Fibroblast of the conjunctiva (primary cell): Measurements from ENCODE around the gene PLGRKT.
"Not testable (repeated sequence)": the region's sequence is repeated elsewhere in the genome, so short reads cannot be mapped to it uniquely, and the experiment has no call there.

Experiments used
- DNase-seq: peaks from one replicate; pipeline ENCODE4 v3.0.0-alpha.2; 2010; ENCODE audit warnings: low read depth

The PLGRKT gene

DNA sequence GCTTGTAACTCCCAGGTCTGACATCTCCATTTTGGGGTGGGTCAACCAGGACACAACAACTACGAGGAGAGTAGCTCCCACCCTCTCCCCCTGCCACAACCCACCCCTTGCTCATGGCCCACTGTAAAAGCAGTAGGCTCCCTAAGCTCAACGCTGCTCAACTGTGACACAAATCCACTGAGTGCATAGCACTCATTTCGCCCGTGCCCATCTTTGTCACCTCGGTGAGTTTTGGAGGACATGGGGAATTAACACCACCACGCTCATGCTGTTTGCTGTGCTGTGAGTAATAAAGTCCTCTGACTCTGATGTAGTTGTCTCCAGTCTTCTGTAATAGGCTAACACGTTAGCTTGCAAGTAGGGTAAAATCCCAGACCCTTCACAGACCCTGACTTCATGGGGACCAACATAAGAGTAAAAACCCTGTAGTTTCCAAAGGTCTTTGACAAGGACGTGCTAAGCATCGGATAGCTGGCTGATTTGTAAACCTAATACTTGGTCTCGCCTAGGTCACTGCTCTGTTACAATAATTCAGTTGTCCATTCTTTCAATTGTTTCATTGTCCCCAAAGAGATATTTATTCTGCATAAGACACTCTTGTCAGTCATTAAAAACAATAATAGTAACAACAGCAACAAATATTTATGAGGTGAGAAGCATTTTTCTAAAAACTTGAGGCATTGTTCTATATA, 7.7 kb downstream of the PLGRKT start:
- no peak for DNase-seq

DNA sequence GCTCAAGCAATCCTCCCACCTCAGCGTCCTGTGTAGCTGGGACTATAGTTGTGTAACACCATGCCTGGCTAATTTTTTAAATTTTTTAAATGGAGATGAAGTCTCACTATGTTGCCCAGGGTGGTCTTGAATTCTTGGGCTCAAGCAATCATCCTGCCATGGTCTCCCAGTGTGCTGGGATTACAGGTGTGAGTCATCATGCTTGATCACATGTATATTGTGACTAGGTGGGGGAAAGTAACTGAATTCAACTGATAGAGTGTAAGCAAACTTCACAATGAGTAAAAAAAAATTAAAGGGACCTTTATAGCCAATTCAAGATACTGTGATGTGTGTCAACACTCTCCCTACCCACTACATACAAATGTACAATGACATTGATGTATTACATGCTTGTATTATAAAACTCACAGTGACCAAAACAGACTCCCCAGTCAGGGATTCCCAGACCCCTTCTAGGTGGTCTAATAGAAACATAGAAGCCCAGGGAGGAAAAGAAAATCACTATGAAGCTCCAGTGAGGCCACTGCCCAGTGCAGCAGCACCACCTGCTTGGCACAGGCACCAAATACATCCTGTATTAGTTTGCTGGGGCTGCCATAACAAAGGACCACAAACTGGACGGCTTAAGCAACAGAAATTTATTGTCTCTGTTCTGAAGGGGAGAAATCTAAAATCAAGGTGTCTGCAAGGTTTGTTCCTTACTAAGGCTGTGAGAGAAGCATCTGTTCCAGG, 8.8 kb downstream of the PLGRKT start:
- DNase-seq = no peak

DNA sequence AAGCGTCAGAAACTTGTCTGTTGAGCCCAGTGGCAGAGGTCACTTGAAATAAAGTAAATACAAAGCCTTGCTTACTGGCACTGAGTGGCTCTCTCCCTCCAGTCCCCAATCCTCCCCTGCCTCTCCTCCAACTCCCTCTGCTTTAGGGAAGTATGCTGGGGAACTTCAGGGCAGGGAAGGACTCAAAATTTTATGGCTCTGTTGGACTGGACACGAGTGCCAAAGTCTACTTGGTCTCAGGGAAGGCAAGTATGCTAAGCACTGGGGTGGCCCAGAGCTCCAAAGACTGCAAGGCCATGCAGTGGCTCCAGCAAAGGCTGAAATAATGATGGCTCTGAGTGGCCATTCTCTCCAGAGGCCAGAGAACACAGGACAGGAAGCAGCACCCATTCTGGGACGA, 9.6 kb downstream of the PLGRKT start:
- DNase-seq = no peak

- DNase-seq = no peak
These were observed 10.7 kb downstream of the PLGRKT start for GRCh38 chr9:5427005-5427404.

DNA sequence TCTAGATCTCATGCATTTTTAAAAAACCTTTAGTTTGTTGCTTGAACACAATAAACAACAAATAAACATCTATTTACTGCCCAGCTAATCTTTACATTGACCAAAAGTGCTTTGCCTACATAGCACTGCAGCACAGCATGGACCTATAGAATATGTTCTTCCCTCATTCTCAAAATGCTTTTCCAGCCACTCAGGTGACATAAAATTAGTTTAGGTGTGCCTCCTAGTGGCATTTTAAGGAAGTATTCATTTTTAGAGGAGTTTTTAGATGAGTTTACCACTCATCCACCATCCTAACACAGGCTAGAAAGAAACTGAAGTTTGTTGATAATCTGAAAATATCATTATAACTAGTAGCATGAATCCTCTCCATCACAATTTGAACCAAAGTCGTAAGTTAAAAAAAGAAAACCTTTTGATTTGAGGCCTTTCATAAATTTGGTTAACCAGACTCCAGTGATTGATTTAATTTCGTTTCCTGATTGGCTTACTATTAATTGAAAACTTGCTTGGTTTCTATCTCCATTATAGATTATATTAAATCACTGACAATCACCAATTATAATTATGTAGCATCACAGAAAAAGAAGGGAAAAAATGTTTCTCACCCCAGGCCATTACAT, 12.6 kb downstream of the PLGRKT start:
- no peak for DNase-seq

- DNase-seq = no peak
These were observed 15.4 kb downstream of the PLGRKT start for GRCh38 chr9:5422276-5422675.

DNA sequence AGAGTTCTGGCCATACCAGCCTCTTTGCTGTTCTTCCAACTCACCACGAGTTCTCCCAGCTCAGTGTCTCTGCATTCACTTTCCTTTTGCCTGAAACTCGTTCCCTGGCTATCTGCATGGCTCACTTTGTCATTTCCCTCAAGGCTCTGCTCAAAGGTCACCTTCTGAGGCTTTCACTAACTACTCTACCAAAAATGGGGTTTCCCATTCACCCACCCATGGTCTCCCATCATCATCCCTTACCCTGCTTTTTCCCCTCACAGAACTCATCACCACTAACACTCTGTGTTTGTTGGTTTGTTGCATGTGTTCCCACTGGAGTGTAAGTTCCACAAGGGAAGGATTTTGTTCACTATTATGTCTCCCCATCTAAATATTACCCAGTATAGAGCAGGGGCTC, 16.6 kb downstream of the PLGRKT start:
- no peak for DNase-seq

DNA sequence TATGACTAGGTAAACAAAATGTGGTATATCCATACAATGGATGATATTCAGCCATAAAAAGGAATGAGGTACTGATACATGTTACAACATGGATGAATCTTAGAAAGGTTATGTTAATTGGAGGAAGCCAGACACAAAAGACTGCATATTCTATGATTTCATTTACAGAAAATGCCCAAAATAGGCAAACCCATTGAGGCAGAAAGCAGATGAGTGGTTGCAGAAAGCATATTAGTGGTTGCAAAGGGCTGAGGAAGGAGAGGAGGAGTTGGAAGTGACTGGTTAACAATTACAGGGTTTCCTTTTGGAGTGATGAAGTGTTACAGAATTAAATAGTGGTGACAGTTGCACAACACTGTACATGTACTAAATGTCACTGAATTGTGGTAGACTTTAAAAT, 17.7 kb downstream of the PLGRKT start:
- no peak for DNase-seq

DNA sequence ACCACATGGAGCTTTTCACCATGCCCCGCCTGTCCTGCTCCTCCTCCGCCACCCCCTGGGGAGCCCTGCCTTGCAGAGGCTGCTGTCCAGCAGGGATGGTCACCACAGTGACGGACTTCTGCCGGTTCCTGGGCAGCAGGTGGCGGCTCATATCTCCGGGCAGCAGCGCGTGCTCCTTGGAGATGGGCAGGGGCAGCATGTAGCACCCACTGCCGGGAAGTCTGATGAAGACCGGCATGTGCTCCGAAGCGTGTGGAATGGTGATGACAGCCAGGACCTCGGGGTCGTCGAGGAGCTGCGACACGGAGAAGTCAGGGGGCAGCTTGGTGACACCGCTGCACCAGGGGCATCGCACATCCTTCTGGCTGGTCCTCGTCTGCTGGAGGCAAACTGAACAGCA, 19.2 kb downstream of the PLGRKT start:
- no peak for DNase-seq

DNA sequence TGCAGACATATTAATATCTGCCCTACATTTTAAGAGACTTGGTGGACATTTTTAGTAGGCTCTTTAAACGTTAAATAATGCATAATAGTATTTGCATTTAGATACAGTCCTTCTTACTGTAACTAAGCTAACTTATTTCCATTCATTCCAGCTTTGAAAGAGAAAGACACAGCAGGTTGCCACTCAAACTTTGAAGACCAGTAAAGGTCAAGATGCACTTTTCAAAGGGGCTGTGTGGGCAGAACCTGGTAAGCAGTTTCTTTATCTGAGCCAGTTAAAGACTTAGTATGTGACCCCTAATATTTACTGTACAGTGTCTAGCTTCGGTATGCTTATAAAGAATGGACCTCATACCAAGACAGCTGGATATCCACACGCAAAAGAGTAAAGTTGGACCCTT, 20.8 kb downstream of the PLGRKT start:
- no peak for DNase-seq

DNA sequence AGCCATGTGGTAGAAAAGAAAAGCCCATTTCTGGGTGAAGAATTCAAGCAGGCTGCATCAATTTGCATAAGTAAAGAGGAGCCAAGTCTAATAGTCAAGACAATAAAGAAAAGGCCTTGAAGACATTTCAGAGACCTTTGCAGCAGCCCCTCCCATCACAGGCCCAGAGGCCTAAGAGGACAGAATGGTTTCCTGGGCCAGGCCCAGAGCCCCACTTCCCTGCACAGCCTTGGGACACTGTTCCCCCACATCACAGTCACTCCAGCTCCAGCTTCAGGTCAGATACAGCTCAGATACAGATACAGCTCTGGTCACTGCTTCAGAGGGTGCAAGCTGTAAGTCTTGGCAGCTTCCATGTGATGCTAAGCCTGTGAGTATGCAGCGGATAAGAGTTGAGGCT, 29.1 kb downstream of the PLGRKT start:
- DNase-seq = no peak

- no peak for DNase-seq
These were observed 35.5 kb downstream of the PLGRKT start for GRCh38 chr9:5402217-5402616.

DNA sequence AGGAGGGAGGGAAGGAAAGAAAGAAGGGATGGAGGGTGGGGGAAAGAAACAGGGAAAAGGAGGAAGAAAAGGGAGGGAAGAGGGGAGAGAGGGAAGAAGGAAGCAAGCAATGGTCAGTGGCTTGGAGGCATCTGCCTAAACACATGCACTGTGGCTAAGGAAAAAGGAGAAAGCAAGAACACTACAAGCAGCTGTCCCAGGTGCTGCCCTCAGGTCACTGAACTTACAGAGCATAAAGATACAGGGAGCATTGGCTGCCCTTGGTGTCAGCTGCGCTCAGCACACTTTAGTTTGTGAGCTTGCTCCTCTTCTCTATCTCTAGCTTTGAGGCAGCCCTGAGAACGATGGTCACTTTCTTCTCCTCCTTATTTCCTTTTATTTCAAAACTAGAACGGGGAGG, 40.2 kb downstream of the PLGRKT start:
- DNase-seq = not testable (repeated sequence)

GRCh38 chr9:5395428-5395827, 42.3 kb downstream of the PLGRKT start:
- DNase-seq = no peak

DNA sequence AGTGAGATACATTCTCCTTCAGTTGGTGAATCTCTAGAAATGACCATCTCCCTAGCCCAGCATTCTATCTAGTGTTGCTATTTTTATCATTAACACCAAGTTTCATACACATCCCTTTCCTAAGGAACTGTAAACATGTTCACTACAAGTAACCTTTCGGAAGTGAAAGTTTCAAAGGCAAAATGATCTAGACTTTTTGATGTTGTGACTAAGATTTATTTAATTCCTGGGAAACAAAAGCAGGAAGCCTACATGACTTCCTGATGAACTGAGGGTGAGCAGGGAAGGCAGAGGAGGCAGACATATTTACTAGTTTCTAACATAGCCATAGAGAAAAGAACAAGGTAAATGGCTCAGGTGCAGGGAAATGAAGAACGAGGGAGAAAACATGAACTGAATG, 43.7 kb downstream of the PLGRKT start:
- not testable (repeated sequence) for DNase-seq

DNA sequence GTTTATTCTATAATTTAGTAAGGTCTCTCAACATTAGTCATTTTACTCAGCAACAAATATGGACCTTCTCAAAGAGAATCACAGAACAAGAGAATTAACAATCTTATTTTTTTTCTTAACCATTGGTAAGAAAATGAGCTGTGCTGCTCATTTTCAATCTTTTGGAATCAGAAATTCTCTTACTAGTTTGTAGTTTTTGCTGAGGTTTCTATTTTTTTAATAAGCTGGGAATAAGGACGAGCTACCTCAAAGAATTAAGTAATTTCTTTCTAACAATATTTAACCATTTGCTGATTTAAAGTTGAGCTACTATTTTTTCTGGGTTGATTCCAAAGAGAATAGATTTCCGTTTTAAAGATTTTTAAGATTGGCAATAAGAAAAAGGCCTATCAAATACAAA, 44.2 kb downstream of the PLGRKT start:
- DNase-seq = no peak

GRCh38 chr9:5392285-5392684, 45.4 kb downstream of the PLGRKT start:
- DNase-seq = no peak

DNA sequence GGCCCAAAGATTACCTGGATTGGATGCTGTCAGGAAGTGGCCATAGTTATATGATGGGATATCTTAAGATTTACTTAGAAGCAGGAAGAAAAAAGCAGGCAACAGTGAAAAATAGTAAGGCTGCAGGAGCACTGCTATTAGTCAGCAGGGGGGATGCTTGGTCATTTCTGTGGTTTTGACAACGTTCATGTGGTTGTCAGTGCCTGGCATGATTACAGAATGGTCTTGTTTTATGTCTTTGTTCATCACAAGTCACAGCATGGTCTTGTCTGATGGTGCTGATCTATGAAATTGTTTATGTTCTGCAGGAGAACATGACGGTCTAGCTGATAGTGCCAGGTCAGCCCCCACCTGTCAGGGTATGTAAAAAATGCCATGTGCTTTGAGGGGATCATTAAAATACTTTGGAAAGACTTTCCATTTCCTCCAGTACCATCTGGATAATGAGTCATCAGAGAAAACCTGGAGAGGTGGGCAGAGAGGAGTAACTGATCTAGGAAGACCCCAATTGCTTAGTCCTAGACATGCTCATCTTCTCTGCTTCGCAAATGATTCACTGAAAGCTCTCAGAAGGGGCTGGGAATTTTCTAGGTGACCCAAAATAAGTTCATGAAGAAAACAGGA, 48.5 kb downstream of the PLGRKT start:
- peak; percentile 16 for DNase-seq

- no peak for DNase-seq
These were observed 49.5 kb downstream of the PLGRKT start for GRCh38 chr9:5388026-5388819.

DNA sequence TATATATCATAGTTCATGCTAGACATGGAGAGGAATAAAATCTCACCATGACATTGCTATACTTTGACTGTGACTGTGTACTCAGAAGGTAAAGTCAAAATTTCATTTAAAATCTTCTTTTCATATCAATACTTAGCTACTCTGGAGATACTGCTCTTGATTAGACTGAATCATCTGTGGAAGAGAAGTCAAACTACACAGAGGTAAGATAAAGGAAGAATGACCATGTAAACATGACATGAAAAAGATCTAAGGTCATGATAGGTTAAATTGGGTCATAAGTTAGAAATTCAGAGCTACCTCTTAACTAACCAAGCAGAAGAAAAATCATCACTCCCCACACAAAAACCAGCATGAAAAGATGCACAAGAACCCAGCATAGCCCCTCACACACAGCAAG, 53.3 kb downstream of the PLGRKT start:
- no peak for DNase-seq

DNA sequence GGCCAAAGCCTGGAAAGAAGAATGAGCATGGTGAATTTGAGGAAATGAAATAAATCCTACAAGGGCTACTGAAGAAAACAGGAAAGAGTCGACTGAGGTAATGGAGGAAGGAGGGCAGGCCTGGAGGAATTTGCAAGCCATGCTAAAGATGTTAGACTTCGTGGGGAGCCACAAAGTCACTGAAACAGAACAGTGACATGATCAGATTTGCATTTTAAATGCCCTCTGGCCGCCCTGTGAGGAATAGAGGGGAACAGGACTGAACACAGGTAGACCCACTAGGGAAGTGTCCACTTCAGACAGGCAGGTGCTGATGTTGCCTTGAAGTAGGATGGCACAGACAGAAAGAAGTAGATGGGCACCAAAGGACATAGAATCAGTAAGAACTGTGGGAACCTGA, 55.2 kb downstream of the PLGRKT start:
- no peak for DNase-seq

DNA sequence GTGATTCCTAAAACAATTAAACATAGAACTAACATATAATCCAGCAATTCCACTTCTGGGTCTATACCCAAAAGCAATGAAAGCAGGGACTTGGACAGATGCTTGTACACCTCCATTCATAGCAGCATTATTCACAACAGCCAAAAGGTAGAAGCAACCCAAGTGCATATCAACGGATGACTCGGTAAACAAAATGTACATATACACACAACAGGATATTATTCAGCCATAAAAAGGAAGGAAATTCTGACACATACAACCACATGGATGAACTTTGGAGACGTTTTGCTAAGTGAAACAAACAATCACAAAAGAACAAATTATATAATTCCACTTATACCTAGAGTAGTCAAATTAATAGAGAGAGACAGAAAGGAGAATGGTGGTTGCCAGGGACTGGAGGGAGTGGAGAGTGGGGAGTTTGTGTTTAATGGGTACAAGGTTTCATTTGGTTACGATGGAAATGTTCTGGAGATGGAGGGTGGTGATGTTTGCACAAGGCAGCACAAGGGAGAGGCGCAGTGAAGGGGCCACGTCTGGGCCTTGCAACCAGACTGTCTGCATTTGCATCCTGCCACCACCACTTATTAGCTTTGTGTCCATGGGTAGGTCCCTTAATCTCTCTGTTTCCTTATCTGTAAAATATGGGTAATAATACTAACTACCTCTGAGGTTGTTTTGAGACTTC, 61.8 kb downstream of the PLGRKT start:
- no peak for DNase-seq
